Mesendoderm (in vitro differentiated cells): ENCODE results near the gene ZNF655.

Experiments used
- DNase-seq: peaks from one replicate; pipeline ENCODE4 v3.0.0; 2013
- H2AK5ac ChIP-seq: 2 replicates; pipeline ENCODE4 v1.6.1; 2013; ENCODE audit warnings: low read length, inconsistent platforms
- H2BK120ac ChIP-seq: 2 replicates; pipeline ENCODE4 v1.6.1; 2013; ENCODE audit warnings: low read depth, mild to moderate bottlenecking, low read length, moderate library complexity, mixed read lengths
- H2BK15ac ChIP-seq: replicated peaks from 2 replicates; pipeline ENCODE4 v1.6.1; 2013; ENCODE audit warnings: low read depth, mild to moderate bottlenecking, moderate library complexity
- H2BK5ac ChIP-seq: 2 replicates; pipeline ENCODE4 v1.6.1; 2013; ENCODE audit warnings: low read length, inconsistent platforms
- H3K18ac ChIP-seq: 2 replicates; pipeline ENCODE4 v1.6.1; 2013; ENCODE audit warnings: mild to moderate bottlenecking, low read length, mixed read lengths
- H3K23ac ChIP-seq: one replicate; pipeline ENCODE4 v1.6.1; 2013; ENCODE audit warnings: low read length
- H3K27ac ChIP-seq: 2 replicates; pipeline ENCODE4 v1.5.1; 2013; ENCODE audit warnings: low read depth, mild to moderate bottlenecking, inconsistent platforms, low read length, moderate library complexity
- H3K27me3 ChIP-seq: 2 replicates; pipeline ENCODE4 v1.6.1; 2013; ENCODE audit warnings: low read length, control low read depth, mild to moderate bottlenecking, inconsistent platforms; ENCODE audit not compliant: insufficient read depth, poor library complexity
- H3K36me3 ChIP-seq: 2 replicates; pipeline ENCODE4 v1.6.1; 2013; ENCODE audit warnings: low read length, inconsistent platforms; ENCODE audit not compliant: control insufficient read depth, insufficient read depth
- H3K4ac ChIP-seq: one replicate; pipeline ENCODE4 v1.6.1; 2013; ENCODE audit warnings: low read depth, mild to moderate bottlenecking, low read length, moderate library complexity
- H3K4me1 ChIP-seq: 2 replicates; pipeline ENCODE4 v1.6.1; 2013; ENCODE audit warnings: low read depth, low read length, inconsistent platforms; ENCODE audit not compliant: control insufficient read depth
- H3K4me2 ChIP-seq: 2 replicates; pipeline ENCODE4 v1.6.1; 2013; ENCODE audit warnings: low read length
- H3K4me3 ChIP-seq: 2 replicates; pipeline ENCODE4 v1.5.1; 2013; ENCODE audit warnings: mild to moderate bottlenecking, low read length
- H3K56ac ChIP-seq: one replicate; pipeline ENCODE4 v1.6.1; 2013; ENCODE audit warnings: low read length
- H3K79me1 ChIP-seq: 2 replicates; pipeline ENCODE4 v1.6.1; 2013; ENCODE audit warnings: low read length, inconsistent platforms
- H3K79me2 ChIP-seq: 2 replicates; pipeline ENCODE4 v1.6.1; 2013; ENCODE audit warnings: mild to moderate bottlenecking, low read length; ENCODE audit not compliant: control insufficient read depth, insufficient read depth
- H3K9ac ChIP-seq: 2 replicates; pipeline ENCODE4 v1.6.1; 2013; ENCODE audit warnings: low read length, inconsistent platforms
- H4K5ac ChIP-seq: one replicate; pipeline ENCODE4 v1.6.1; 2013; ENCODE audit warnings: low read length
- H4K8ac ChIP-seq: one replicate; pipeline ENCODE4 v1.6.1; 2013; ENCODE audit warnings: low read depth, mild to moderate bottlenecking, control low read depth, low read length, moderate library complexity
- WGBS: extraction: QIAGEN DNeasy Blood & Tissue Kit; methylation state at CpG from one replicate; pipeline ENCODE4 v1.1.7; 2013; ENCODE audit warnings: low lambda C conversion rate, missing lambda C conversion rate; ENCODE audit not compliant: insufficient coverage; ENCODE audit errors: extremely low coverage; 5-methylcytosine and 5-hydroxymethylcytosine counted together

ZNF655 gene

GRCh38 chr7:99557196-99557607, 1.2 kb upstream of the ZNF655 start:
- Histone ChIP-seq H3K27ac (no peak overlapping the region), H2BK15ac (no peak overlapping the region), H4K8ac (no peak overlapping the region), H2BK5ac (no peak overlapping the region), H3K27me3 (no peaks in the 10 kb centered on the region), H3K79me2 (peaks cover 35% of the 10 kb centered on the region), H3K36me3 (peaks cover 8% of the 10 kb centered on the region), H3K4me2 (peak overlapping the region; percentile 90), H3K4ac (no peak overlapping the region), H2BK120ac (no peak overlapping the region), H3K56ac (peak overlapping the region; percentile 54), H4K5ac (no peak overlapping the region), H3K9ac (peak overlapping the region; percentile 99), H3K4me3 (no peak overlapping the region), H3K4me1 (peaks cover 3% of the 10 kb centered on the region), H3K79me1 (peaks cover 25% of the 10 kb centered on the region), H2AK5ac (peak overlapping the region; percentile 79), H3K18ac (no peak overlapping the region), H3K23ac (no peak overlapping the region)
- WGBS = no CpG with 5 or more reads among the region's 4 CpGs
- no peak for DNase-seq

- Histone ChIP-seq H3K18ac (peak overlapping the region; percentile 20), H2BK5ac (peak overlapping the region; percentile 10), H3K4ac (peak overlapping the region; percentile 9), H4K5ac (peak overlapping the region; percentile 73), H3K23ac (peak overlapping the region; percentile 25), H2BK120ac (no peak overlapping the region), H3K56ac (peak overlapping the region; percentile 97), H4K8ac (no peak overlapping the region), H3K79me2 (peaks cover 35% of the 10 kb centered on the region), H3K27me3 (no peaks in the 10 kb centered on the region), H3K4me3 (peak overlapping the region; percentile 97), H3K4me1 (peaks cover 3% of the 10 kb centered on the region), H3K9ac (peak overlapping the region; percentile 99), H2BK15ac (no peak overlapping the region), H3K4me2 (peak overlapping the region; percentile 90), H3K36me3 (peaks cover 11% of the 10 kb centered on the region), H2AK5ac (peak overlapping the region; percentile 96), H3K79me1 (peaks cover 26% of the 10 kb centered on the region), H3K27ac (peak overlapping the region; percentile 41)
- peak; percentile 37 for DNase-seq
- WGBS = no CpG with 5 or more reads among the region's 17 CpGs
Observed at GRCh38 chr7:99557940-99558305, 519 bp upstream of the ZNF655 start.

- H3K79me1 ChIP-seq = peaks cover 26% of the 10 kb centered on the region
- no peak overlapping the region for H2BK15ac ChIP-seq
- peak; percentile 21 for DNase-seq
- H3K27me3 ChIP-seq = no peaks in the 10 kb centered on the region
- peak overlapping the region; percentile 97 for H3K4me3 ChIP-seq
- H3K4ac ChIP-seq = peak overlapping the region; percentile 94
- H4K8ac ChIP-seq = no peak overlapping the region
- H2BK5ac ChIP-seq = peak overlapping the region; percentile 42
- peaks cover 35% of the 10 kb centered on the region for H3K79me2 ChIP-seq
- H3K36me3 ChIP-seq = peaks cover 11% of the 10 kb centered on the region
- H3K4me2 ChIP-seq = peak overlapping the region; percentile 54
- WGBS = no CpG with 5 or more reads among the region's 31 CpGs
- peak overlapping the region; percentile 97 for H3K9ac ChIP-seq
- no peak overlapping the region for H2BK120ac ChIP-seq
- H3K27ac ChIP-seq = peak overlapping the region; percentile 67
- no peak overlapping the region for H2AK5ac ChIP-seq
- H3K56ac ChIP-seq = peak overlapping the region; percentile 95
- H3K18ac ChIP-seq = peak overlapping the region; percentile 35
- peaks cover 3% of the 10 kb centered on the region for H3K4me1 ChIP-seq
- H3K23ac ChIP-seq = peak overlapping the region; percentile 56
- no peak overlapping the region for H4K5ac ChIP-seq
Observed at GRCh38 chr7:99559175-99559915, 903 bp downstream of the ZNF655 start.

- no peak overlapping the region for H4K5ac ChIP-seq
- H4K8ac ChIP-seq = no peak overlapping the region
- H2AK5ac ChIP-seq = no peak overlapping the region
- H3K27me3 ChIP-seq = no peaks in the 10 kb centered on the region
- no peak overlapping the region for H3K4me2 ChIP-seq
- H3K4me3 ChIP-seq = no peak overlapping the region
- H3K23ac ChIP-seq = no peak overlapping the region
- H3K9ac ChIP-seq = no peak overlapping the region
- no peak overlapping the region for H3K56ac ChIP-seq
- no peak overlapping the region for H3K4ac ChIP-seq
- peaks cover 36% of the 10 kb centered on the region for H3K79me2 ChIP-seq
- peaks cover 13% of the 10 kb centered on the region for H3K36me3 ChIP-seq
- no peak for DNase-seq
- no peak overlapping the region for H3K27ac ChIP-seq
- no peak overlapping the region for H2BK120ac ChIP-seq
- H2BK5ac ChIP-seq = no peak overlapping the region
- H3K18ac ChIP-seq = no peak overlapping the region
- H3K4me1 ChIP-seq = peaks cover 3% of the 10 kb centered on the region
- peaks cover 25% of the 10 kb centered on the region for H3K79me1 ChIP-seq
- no CpG with 5 or more reads among the region's 7 CpGs for WGBS
- H2BK15ac ChIP-seq = no peak overlapping the region
Observed at GRCh38 chr7:99560834-99561736, 2.6 kb downstream of the ZNF655 start.

- Histone ChIP-seq H3K4me3 (no peak overlapping the region), H4K8ac (no peak overlapping the region), H2AK5ac (no peak overlapping the region), H4K5ac (no peak overlapping the region), H3K56ac (no peak overlapping the region), H3K23ac (no peak overlapping the region), H2BK120ac (no peak overlapping the region), H3K36me3 (peaks cover 13% of the 10 kb centered on the region), H3K79me2 (peaks cover 36% of the 10 kb centered on the region), H2BK5ac (no peak overlapping the region), H3K27me3 (no peaks in the 10 kb centered on the region), H3K79me1 (peaks cover 24% of the 10 kb centered on the region), H3K4me1 (peaks cover 3% of the 10 kb centered on the region), H3K27ac (peak overlapping the region; percentile 33), H2BK15ac (no peak overlapping the region), H3K18ac (no peak overlapping the region), H3K4ac (no peak overlapping the region), H3K9ac (no peak overlapping the region), H3K4me2 (no peak overlapping the region)
- no peak for DNase-seq
- WGBS = no CpG with 5 or more reads among the region's 2 CpGs
Observed at GRCh38 chr7:99561737-99562051, 3.3 kb downstream of the ZNF655 start.
